Measurements from ENCODE around the gene MAST2.

The MAST2 gene

DNA sequence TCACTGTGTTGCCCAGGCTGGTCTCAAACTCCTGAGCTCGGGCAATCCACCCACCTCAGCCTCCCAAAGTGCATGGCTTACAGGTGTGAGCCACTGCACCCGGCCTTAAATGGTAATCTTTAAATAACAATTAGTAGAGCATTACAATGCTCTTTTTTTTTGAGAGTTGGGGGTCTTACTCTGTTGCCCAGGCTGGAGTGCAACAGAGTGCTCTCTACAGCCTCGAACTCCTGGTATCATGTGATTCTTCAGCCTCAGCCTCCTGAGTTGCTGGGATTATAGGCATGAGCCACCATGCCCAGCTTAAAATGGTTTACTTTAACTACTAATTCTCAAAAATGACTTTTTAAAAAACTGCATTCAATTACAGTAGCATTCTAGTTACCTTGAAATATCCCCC, 276.8 kb downstream of the MAST2 start:
- no peak for DNase-seq

DNA sequence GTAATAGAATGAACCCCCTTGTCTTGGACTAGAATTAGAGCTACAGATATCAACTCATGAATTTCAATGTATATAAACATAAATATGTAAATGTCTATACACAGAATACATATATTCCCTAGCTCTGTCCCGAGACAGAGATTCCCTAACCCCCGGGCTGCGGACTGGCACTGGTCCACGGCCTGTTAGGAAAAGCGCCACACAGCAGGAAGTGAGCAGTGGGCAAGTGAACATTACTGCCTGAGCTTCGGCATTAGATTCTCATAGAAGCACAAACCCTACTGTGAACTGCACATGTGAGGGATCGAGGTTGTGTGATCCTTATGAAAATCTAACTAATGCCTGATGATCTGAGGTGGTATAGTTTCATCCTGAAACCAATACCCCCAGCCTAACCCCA, 277.8 kb downstream of the MAST2 start:
- no peak for DNase-seq

DNA sequence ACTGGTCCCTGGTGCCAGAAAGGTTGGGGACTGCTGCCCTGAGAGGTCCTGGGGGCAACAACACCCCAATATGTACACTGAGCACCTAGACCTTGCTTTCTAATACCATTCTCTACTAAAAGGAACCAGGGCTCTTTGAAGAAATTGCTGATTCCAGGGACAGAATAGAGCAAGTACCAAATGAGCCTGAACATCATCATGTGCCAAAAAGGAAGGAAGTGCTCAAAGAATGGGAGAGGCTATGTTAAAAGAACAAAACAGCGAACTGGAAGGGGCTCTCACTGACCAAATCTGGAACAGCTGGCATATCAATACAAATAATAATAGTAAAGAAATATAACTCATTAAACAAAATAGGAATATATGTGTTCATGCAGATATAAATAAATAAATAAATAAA, 278.2 kb downstream of the MAST2 start:
- DNase-seq: no peak

DNA sequence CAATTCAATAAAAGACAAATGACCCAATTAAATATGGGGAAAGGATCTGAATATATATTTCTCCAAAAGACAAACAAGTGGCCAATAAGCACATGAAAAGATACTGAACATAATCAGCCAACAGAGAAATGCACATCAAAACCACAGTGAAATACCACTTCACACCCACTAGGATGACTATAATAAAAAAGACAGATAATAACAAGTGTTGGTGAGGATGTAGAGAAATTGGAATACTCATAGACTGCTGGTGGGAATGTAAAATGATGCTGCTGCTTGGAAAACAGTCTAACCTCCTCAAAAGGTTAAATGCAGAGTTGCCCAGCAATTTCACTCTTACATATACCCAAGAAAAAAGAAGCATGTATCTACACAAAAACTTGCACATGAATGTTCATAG, 280.2 kb downstream of the MAST2 start:
- DNase-seq: no peak

DNA sequence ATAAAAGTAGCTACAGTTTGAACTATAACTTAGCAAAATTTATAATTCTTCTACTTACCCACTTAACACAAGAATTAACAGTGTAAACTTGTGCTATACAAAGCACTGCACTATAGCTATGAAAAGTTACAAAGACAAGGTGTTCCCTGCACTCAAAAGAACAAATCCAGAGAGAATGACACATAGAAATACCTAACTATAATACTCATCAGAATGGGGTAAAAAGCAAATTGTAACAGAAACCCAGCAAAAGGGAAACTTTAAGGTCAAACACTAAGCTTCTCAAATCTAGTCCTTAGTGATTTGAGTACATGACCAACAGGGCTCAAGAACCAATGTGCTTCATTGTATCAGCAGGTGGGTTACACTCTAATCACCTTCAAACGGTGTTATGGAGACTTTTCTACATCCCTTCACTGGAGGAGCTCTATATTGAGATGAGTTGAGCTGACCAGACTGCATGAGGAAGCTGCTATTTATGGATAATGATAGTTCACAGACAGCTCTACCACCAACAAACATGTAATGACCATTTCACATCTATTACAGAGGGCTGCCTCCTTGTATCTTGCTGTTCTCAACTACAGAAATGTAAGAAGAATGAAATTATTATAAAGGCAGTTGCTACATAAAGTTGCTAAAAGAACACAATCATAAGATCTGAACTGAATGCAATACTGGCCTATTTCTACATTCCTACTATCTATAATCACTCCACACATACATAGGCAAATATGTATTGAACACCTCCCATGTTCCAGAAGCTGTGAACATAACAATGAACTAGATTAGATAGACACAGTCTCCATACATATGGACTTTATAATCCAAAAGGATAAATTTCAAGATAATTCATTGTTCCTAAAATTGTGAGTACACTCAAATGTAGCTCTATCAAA, 281.4 kb downstream of the MAST2 start:
- no peak for DNase-seq
